HEK293 (cell line): ENCODE results near the gene MAST2.

Experiments
- CTCF ChIP-seq: fragments of 450-650 bp; formaldehyde crosslinking; IDR thresholded peaks from 2 replicates; pipeline ENCODE4 v1.5.1; 2016; ENCODE audit warnings: missing biosample characterization, missing genetic modification characterization
- GLI4 ChIP-seq: fragments of 450-650 bp; formaldehyde crosslinking; IDR thresholded peaks from 2 replicates; pipeline ENCODE4 v1.5.1; 2016; ENCODE audit warnings: missing biosample characterization, missing genetic modification characterization
- OSR2 ChIP-seq: fragments of 450-650 bp; formaldehyde crosslinking; IDR thresholded peaks from 2 replicates; pipeline ENCODE4 v1.5.1; 2016; ENCODE audit warnings: missing biosample characterization, missing genetic modification characterization
- PATZ1 ChIP-seq: fragments of 450-650 bp; formaldehyde crosslinking; IDR thresholded peaks from 2 replicates; pipeline ENCODE4 v1.5.1; 2016; ENCODE audit warnings: missing biosample characterization, missing genetic modification characterization
- SP3 ChIP-seq: fragments of 450-650 bp; formaldehyde crosslinking; IDR thresholded peaks from 2 replicates; pipeline ENCODE4 v1.5.1; 2016; ENCODE audit warnings: missing biosample characterization, missing genetic modification characterization
- YY1 ChIP-seq: fragments of 450-650 bp; formaldehyde crosslinking; IDR thresholded peaks from 2 replicates; pipeline ENCODE4 v1.5.1; 2018; ENCODE audit warnings: missing biosample characterization, missing genetic modification characterization
- YY2 ChIP-seq: fragments of 450-650 bp; formaldehyde crosslinking; IDR thresholded peaks from 2 replicates; pipeline ENCODE4 v1.5.1; 2016; ENCODE audit warnings: missing biosample characterization, missing genetic modification characterization
- ZBTB20 ChIP-seq: fragments of 450-650 bp; formaldehyde crosslinking; IDR thresholded peaks from 2 replicates; pipeline ENCODE4 v1.5.1; 2016; ENCODE audit warnings: missing biosample characterization, missing genetic modification characterization
- ZBTB7A ChIP-seq: fragments of 450-650 bp; formaldehyde crosslinking; IDR thresholded peaks from 2 replicates; pipeline ENCODE4 v1.5.1; 2016; ENCODE audit warnings: low read depth, missing biosample characterization, missing genetic modification characterization
- ZBTB8A ChIP-seq: fragments of 450-650 bp; formaldehyde crosslinking; IDR thresholded peaks from 2 replicates; pipeline ENCODE4 v1.5.1; 2016; ENCODE audit warnings: missing biosample characterization, missing genetic modification characterization

GRCh38 chr1:45800899-45801298 is 2.5 kb upstream of the MAST2 start:
- no peak for TF ChIP-seq SP3 (tag by site-specific recombination)
- no peak for TF ChIP-seq CTCF (tag by site-specific recombination)
- TF ChIP-seq PATZ1 (tag by site-specific recombination): no peak
- no peak for TF ChIP-seq YY1 (tag by site-specific recombination)
- TF ChIP-seq GLI4: no peak
- TF ChIP-seq OSR2 (tag by site-specific recombination): no peak
- TF ChIP-seq YY2 (tag by site-specific recombination): no peak
- no peak for TF ChIP-seq ZBTB8A (tag by site-specific recombination)
- no peak for TF ChIP-seq ZBTB20 (tag by site-specific recombination)
- no peak for TF ChIP-seq ZBTB7A (tag by site-specific recombination)
